ENCODE data around the gene SUDS3. TPM values are rescaled to one million over a fixed set of nuclear protein-coding genes. Genes with fewer than 3 reads are reported as not detected.

The SUDS3 gene
- total RNA-seq, 1 experiment from 2014 or later: 50.5 TPM

GRCh38 chr12:118372541-118373495 lies 3.5 kb upstream of the SUDS3 start, which contains the start of gene TAOK3:
TSS of gene TAOK3 (minus strand) at chr12:118372907. CDS start at chr12:118255567, 117,340 bp downstream.
- H3K4me1 ChIP-seq (ENCODE audit: insufficient read depth, low read length): peaks cover 3% of the 10 kb centered on the region; the same call in 1 of the 2 replicates
- H3K27ac ChIP-seq (ENCODE audit: insufficient read length, low read depth, low read length): no peak within 1 kb of the TSS
- WGBS (ENCODE audit: extremely low coverage, insufficient read length, low lambda C conversion rate): no CpG with 5 or more reads among the region's 75 CpGs
- Mint-ChIP-seq H3K27me3 (ENCODE audit: low read depth) (peaks cover 29% of the 10 kb centered on the region), H3K27ac (peak within 1 kb of the TSS; percentile 13 to 94 (median 91); a peak in 5 of 7 replicates), H3K36me3 (ENCODE audit: insufficient read depth in 1 of 3, low read depth in 3 of 3) (no peaks in the 10 kb centered on the region; a peak in 1 of 7 replicates), H3K4me3 (peak within 1 kb of the TSS; percentile 86 to 97), H3K9me3 (no peaks in the 10 kb centered on the region), H3K4me1 (peaks cover 35 to 38% of the 10 kb centered on the region in 2 experiments)
- H2BK120ac ChIP-seq (ENCODE audit: low read depth, low read length, poor library complexity, severe bottlenecking): no peak within 1 kb of the TSS
- peaks cover 2% of the 10 kb centered on the region for H3K79me1 ChIP-seq (ENCODE audit: insufficient read depth, low read depth, low read length, poor library complexity, severe bottlenecking)
- H2BK20ac ChIP-seq (ENCODE audit: low read depth, low read length, poor library complexity, severe bottlenecking): no peak within 1 kb of the TSS
- no peak within 1 kb of the TSS for H2BK12ac ChIP-seq (ENCODE audit: insufficient read length, low read depth, low read length)
- no peaks in the 10 kb centered on the region for H3K9me3 ChIP-seq (ENCODE audit: control insufficient read depth, low read depth, low read length)
- no peak within 1 kb of the TSS for H2BK15ac ChIP-seq (ENCODE audit: low read depth, low read length)
- no peak within 1 kb of the TSS for H2BK5ac ChIP-seq (ENCODE audit: insufficient read length, low read length)
- no peak within 1 kb of the TSS for H3K23ac ChIP-seq (ENCODE audit: insufficient read length, low read depth, low read length)
- H2AK5ac ChIP-seq (ENCODE audit: insufficient read length, low read length): no peak within 1 kb of the TSS
- H3K4me2 ChIP-seq (ENCODE audit: insufficient read depth, insufficient read length, low read length): peak within 1 kb of the TSS; percentile 58
- H3K23me2 ChIP-seq (ENCODE audit: insufficient read length, low read depth, low read length, poor library complexity, severe bottlenecking): peaks cover 37% of the 10 kb centered on the region
- no peaks in the 10 kb centered on the region for H3K27me3 ChIP-seq (ENCODE audit: insufficient read depth, low read length)
- peaks cover 5% of the 10 kb centered on the region; the same call in 1 of the 2 replicates for H3K79me2 ChIP-seq (ENCODE audit: insufficient read depth, low read length)
- H2AFZ ChIP-seq (ENCODE audit: low read length): no peak within 1 kb of the TSS
- H3K9ac ChIP-seq (ENCODE audit: extremely low read depth, insufficient read length, low read length): peak within 1 kb of the TSS; percentile 43
- H4K5ac ChIP-seq (ENCODE audit: insufficient read length, low read depth, low read length): no peak within 1 kb of the TSS
- no peak within 1 kb of the TSS for H4K8ac ChIP-seq (replicated peaks; ENCODE audit: insufficient read length, low read depth, low read length)
- no peaks in the 10 kb centered on the region for H4K20me1 ChIP-seq (ENCODE audit: control insufficient read depth, insufficient read depth, insufficient read length)
- no peak within 1 kb of the TSS for H3K4ac ChIP-seq (ENCODE audit: low read depth, low read length)
- no peak within 1 kb of the TSS for H3K18ac ChIP-seq (ENCODE audit: insufficient read length, low read depth, low read length)
- H4K91ac ChIP-seq (ENCODE audit: insufficient read length, low read depth, low read length): no peak within 1 kb of the TSS
- DNase-seq: peak; percentile 100
- H3K56ac ChIP-seq (ENCODE audit: insufficient read length, low read depth, low read length): no peak within 1 kb of the TSS
- H3K14ac ChIP-seq (ENCODE audit: insufficient read depth, low read length): no peak within 1 kb of the TSS
- no peak within 1 kb of the TSS for H3T11ph ChIP-seq (ENCODE audit: low read length)
- TF ChIP-seq CTCF (conservative IDR thresholded peaks at IDR 0.05): no peak
